ENCODE results near the gene CATSPERZ. TPM values are rescaled to one million over a fixed set of nuclear protein-coding genes. Genes with fewer than 3 reads are reported as not detected.
"Not testable (repeated sequence)": the region's sequence is repeated elsewhere in the genome, so short reads cannot be mapped to it uniquely, and the experiment has no call there.

Gene CATSPERZ
- total and polyA plus RNA-seq, 2 experiments from 2014 or later: not detected

DNA sequence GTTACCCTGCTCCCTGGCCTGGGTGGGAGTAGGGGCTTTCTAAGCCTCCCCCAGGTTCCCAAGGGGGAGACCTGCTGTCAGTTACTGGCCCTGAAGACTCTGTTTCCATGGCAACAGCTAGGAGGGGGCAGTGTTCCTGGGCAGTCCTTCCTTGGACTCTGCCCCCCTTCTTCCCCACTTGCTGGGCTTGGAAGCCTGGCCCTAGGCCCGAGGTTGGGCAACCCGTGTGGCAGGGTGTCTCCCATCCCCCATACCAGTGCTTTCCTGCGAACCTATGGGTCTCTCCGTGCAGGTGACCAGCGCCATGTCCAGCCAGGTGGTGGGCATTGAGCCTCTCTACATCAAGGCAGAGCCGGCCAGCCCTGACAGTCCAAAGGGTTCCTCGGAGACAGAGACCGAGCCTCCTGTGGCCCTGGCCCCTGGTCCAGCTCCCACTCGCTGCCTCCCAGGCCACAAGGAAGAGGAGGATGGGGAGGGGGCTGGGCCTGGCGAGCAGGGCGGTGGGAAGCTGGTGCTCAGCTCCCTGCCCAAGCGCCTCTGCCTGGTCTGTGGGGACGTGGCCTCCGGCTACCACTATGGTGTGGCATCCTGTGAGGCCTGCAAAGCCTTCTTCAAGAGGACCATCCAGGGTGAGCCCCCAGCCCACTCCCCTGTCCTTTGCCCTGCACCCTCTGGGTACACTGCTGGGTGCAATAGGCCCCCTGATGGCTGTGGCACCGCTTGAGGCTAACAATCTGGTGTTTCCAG, 6.9 kb downstream of the CATSPERZ start:
- Histone ChIP-seq H3K4me2 (ENCODE audit: unreplicated experiment) (peak overlapping the region; percentile 75), H3F3A (ENCODE audit: insufficient read depth) (0 out of 2 replicates have a peak, but pooled peaks cover 11% of the 10 kb centered on the region), H3K27ac (no peak overlapping the region), H3K9me2 (ENCODE audit: insufficient read depth) (no peaks in the 10 kb centered on the region), H2AFZ (no peak overlapping the region), H3K4me3 (peak overlapping the region; percentile 87), H3K36me3 (ENCODE audit: low read depth) (no peaks in the 10 kb centered on the region), H4K20me1 (ENCODE audit: insufficient read depth) (no peaks in the 10 kb centered on the region), H3K9ac (peak overlapping the region; percentile 79; the same call in 1 of the 2 replicates), H3K9me3 (ENCODE audit: low read depth) (no peaks in the 10 kb centered on the region), H3K4me1 (ENCODE audit: insufficient read depth) (peaks cover 6% of the 10 kb centered on the region; the same call in 1 of the 2 replicates), H3K79me2 (ENCODE audit: insufficient read depth) (peaks cover 36% of the 10 kb centered on the region; the same call in 1 of the 2 replicates), H3K27me3 (replicated peaks; ENCODE audit: insufficient read depth) (no peaks in the 10 kb centered on the region)
- DNase-seq: peak; percentile 38
- TF ChIP-seq EZH2 (IDR thresholded peaks at IDR 0.05; ENCODE audit: insufficient read depth, poor library complexity, severe bottlenecking) (no peak), EZH2phosphoT487 (IDR thresholded peaks at IDR 0.05; ENCODE audit: insufficient read depth, low read depth) (no peak)
- in situ Hi-C loops (cut with MboI): no loop called here
- 82% methylated on average over 15 of the region's 15 CpGs for WGBS, 2 experiments (ENCODE audit: low coverage in 1 of 2, low lambda C conversion rate in 2 of 2, missing lambda C conversion rate in 2 of 2)

DNA sequence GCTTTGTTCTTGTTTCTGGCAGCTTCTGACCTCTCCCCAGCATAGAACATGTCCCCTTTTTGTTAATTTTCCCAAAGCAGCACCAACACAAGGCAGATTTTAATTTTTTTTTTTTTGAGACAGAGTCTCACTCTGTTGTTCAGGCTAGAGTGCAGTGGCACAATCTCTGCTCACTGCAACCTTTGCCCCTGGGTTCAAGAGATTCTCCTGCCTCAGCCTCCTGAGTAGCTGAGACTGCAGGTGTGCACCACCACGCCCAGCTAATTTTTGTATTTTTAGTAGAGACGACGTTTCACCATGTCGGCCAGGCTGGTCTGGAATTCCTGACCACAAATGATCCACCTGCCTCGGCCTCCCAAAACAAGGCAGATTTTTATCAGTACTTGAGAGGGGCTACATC, 7.6 kb downstream of the CATSPERZ start:
- Histone ChIP-seq H3K79me2 (ENCODE audit: insufficient read depth) (peaks cover 43% of the 10 kb centered on the region), H3F3A (ENCODE audit: insufficient read depth) (peaks cover 14% of the 10 kb centered on the region)
- H3K9me3 ChIP-seq (ENCODE audit: low read depth); H3K4me2 ChIP-seq (ENCODE audit: unreplicated experiment); H3K4me1 ChIP-seq (ENCODE audit: insufficient read depth); H3K9me2 ChIP-seq (ENCODE audit: insufficient read depth); H3K27ac ChIP-seq; DNase-seq; H3K4me3 ChIP-seq; H2AFZ ChIP-seq; H4K20me1 ChIP-seq (ENCODE audit: insufficient read depth); H3K36me3 ChIP-seq (ENCODE audit: low read depth); H3K9ac ChIP-seq; H3K27me3 ChIP-seq (replicated peaks; ENCODE audit: insufficient read depth); in situ Hi-C loops (cut with MboI): not testable (repeated sequence)
- 90 to 98% methylated on average over 5 of the region's 5 CpGs for WGBS, 2 experiments (ENCODE audit: low coverage in 1 of 2, low lambda C conversion rate in 2 of 2, missing lambda C conversion rate in 2 of 2)

DNA sequence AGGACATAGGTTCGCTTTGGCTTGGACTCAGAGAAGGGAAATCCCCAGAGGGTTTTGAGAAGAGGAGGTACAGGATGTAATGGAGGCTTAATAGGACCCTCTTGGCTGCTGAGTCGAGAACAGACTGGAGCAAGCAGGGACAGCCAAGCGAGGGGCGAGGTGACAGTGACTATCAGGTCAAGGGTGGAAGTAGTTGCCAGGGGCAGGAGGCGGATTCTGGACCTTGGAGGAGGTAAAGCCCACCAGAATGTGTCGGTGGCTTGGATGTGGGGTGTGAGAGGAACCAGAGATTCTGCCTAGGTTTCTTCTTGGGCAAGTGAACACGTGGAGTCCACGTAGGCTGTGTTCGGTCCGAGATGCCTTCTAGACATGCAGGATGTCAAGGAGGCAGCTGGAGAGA, 12.8 kb downstream of the CATSPERZ start:
- WGBS, 2 experiments (ENCODE audit: low coverage in 1 of 2, low lambda C conversion rate in 2 of 2, missing lambda C conversion rate in 2 of 2): 89 to 90% methylated on average over 10 of the region's 10 CpGs
- TF ChIP-seq EZH2phosphoT487 (IDR thresholded peaks at IDR 0.05; ENCODE audit: insufficient read depth, low read depth) (no peak), EZH2 (IDR thresholded peaks at IDR 0.05; ENCODE audit: insufficient read depth, poor library complexity, severe bottlenecking) (no peak)
- Histone ChIP-seq H3K36me3 (ENCODE audit: low read depth) (no peaks in the 10 kb centered on the region), H3K9ac (peak overlapping the region; percentile 76), H3K79me2 (ENCODE audit: insufficient read depth) (peaks cover 66% of the 10 kb centered on the region), H3K4me3 (peak overlapping the region; percentile 58; the same call in 1 of the 2 replicates), H3K9me2 (ENCODE audit: insufficient read depth) (no peaks in the 10 kb centered on the region), H3F3A (ENCODE audit: insufficient read depth) (peaks cover 10% of the 10 kb centered on the region), H3K27me3 (replicated peaks; ENCODE audit: insufficient read depth) (no peaks in the 10 kb centered on the region), H3K4me2 (ENCODE audit: unreplicated experiment) (peak overlapping the region; percentile 52), H4K20me1 (ENCODE audit: insufficient read depth) (no peaks in the 10 kb centered on the region), H3K27ac (peak overlapping the region; percentile 57), H2AFZ (peak overlapping the region; percentile 71), H3K4me1 (ENCODE audit: insufficient read depth) (peaks cover 14% of the 10 kb centered on the region; the same call in 1 of the 2 replicates), H3K9me3 (ENCODE audit: low read depth) (no peaks in the 10 kb centered on the region)
- DNase-seq: no peak
- in situ Hi-C loops (cut with MboI): no loop called here

DNA sequence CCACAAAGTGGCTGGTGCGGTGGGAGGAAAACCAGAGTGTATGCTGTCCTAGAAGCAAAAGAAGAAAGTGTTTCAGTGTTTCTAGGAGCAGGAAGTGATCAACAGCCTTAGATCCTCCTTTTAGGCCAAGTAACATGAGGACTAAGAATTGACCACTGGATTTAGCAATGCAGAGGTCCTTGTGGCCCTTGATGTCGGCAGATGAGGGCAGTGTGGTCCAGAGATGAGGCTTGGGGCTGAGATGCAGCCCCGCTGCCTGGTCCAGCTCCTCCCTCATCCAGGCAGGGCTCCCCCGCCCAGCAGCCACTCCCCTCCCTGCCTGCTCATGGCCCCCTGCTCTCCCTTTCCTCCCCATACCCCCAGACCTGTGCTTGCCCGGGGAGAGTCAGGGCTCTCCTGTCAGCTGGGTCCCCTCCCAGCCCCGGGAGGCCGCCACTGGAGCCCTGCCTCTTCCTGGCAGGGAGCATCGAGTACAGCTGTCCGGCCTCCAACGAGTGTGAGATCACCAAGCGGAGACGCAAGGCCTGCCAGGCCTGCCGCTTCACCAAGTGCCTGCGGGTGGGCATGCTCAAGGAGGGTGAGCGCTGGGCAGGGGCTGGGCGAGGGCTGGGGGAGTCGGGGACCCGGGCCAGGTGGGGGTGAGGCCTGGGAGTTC, 13.5 kb downstream of the CATSPERZ start:
- Histone ChIP-seq H3K4me2 (ENCODE audit: unreplicated experiment) (peak overlapping the region; percentile 52), H3K9me3 (ENCODE audit: low read depth) (no peaks in the 10 kb centered on the region), H3K4me1 (ENCODE audit: insufficient read depth) (peaks cover 14% of the 10 kb centered on the region; the same call in 1 of the 2 replicates), H3K27ac (peak overlapping the region; percentile 57), H3K9ac (peak overlapping the region; percentile 76), H4K20me1 (ENCODE audit: insufficient read depth) (no peaks in the 10 kb centered on the region), H3K79me2 (ENCODE audit: insufficient read depth) (peaks cover 71% of the 10 kb centered on the region), H3F3A (ENCODE audit: insufficient read depth) (peaks cover 10% of the 10 kb centered on the region), H3K9me2 (ENCODE audit: insufficient read depth) (no peaks in the 10 kb centered on the region), H3K36me3 (ENCODE audit: low read depth) (no peaks in the 10 kb centered on the region), H3K4me3 (peak overlapping the region; percentile 58), H2AFZ (peak overlapping the region; percentile 71), H3K27me3 (replicated peaks; ENCODE audit: insufficient read depth) (no peaks in the 10 kb centered on the region)
- peak; percentile 90 for DNase-seq
- 12 to 20% methylated on average over 14 to 15 of the region's 18 CpGs for WGBS, 2 experiments (ENCODE audit: low coverage in 1 of 2, low lambda C conversion rate in 2 of 2, missing lambda C conversion rate in 2 of 2)
- no peak for TF ChIP-seq EZH2phosphoT487 (IDR thresholded peaks at IDR 0.05; ENCODE audit: insufficient read depth, low read depth)
- TF ChIP-seq EZH2 (IDR thresholded peaks at IDR 0.05; ENCODE audit: insufficient read depth, poor library complexity, severe bottlenecking): no peak
- in situ Hi-C loops (cut with MboI): no loop called here
